Measurements from ENCODE around the gene ST6GALNAC6.

Gene ST6GALNAC6

DNA sequence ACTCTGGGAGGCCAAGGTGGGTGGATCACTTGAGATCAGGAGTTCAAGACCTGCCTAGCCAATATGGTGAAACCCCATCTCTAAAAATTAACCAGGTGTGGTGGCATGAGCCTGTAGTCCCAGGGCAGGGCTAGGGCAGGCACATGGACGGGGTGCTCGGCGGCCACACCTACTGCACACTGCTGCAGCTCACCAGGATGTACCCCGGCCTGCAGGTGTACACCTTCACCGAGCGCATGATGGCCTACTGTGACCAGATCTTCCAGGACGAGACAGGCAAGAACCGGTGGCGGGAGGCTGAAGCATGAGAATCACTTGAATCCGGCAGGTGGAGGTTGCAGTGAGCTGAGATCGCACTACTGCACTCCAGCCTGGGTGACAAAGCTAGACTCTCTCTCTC is 14.3 kb upstream of the ST6GALNAC6 start:
- peaks cover 60% of the 10 kb centered on the region for H3K36me3 Mint-ChIP-seq
- H3K4me1 Mint-ChIP-seq: peaks cover 55% of the 10 kb centered on the region
- H3K27ac Mint-ChIP-seq: no peak overlapping the region
- no peak overlapping the region for H3K4me3 Mint-ChIP-seq
- H3K9me3 Mint-ChIP-seq: no peaks in the 10 kb centered on the region
- DNase-seq (ENCODE audit: low spot score in 2 of 2) (no peak), ATAC-seq (no peak)

DNA sequence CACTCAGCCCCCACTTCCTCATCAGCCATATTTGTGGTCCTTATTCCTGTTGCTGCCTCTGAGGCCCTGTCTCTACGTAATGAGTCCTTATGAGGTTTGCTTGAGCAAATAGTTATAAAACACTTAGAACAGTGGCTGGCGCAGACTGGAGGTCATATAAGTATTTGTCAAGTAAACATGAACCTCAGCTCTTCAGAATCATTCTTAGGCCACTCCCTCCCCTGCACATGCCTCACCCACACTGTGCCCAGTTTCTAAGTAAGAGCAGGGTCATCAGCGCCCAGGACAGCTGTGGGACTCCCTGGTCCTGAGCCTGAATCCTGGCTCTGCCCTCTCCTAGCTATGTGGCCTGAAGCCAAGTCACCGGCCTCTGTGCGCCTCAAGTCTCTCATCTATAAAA is 13.5 kb upstream of the ST6GALNAC6 start:
- ATAC-seq (no peak), DNase-seq (ENCODE audit: low spot score in 2 of 2) (no peak)
- Mint-ChIP-seq H3K4me3 (no peak overlapping the region), H3K27ac (peak overlapping the region; percentile 77), H3K4me1 (peaks cover 47% of the 10 kb centered on the region), H3K36me3 (peaks cover 64% of the 10 kb centered on the region), H3K9me3 (no peaks in the 10 kb centered on the region)

DNA sequence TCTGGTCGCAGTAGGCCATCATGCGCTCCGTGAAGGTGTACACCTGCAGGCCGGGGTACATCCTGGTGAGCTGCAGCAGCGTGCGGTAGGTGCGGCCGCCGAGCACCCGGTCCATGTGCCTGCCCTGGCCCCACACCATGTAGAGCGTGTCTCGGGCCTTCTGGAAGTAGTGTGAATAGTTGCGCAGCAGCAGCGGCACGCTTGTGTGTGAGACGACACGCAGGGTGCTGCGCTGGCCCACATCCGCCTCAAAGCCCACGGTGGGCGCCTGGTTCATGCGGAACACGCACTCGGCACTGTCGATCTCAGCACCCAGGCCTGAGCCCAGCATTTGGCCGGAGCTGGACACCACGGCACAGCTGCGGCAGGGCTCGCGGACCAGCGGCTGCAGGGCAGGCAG is 12.9 kb upstream of the ST6GALNAC6 start:
- Mint-ChIP-seq H3K4me3 (no peak overlapping the region), H3K36me3 (peaks cover 64% of the 10 kb centered on the region), H3K4me1 (peaks cover 41% of the 10 kb centered on the region), H3K9me3 (no peaks in the 10 kb centered on the region), H3K27ac (peak overlapping the region; percentile 95)
- DNase-seq (ENCODE audit: low spot score in 2 of 2): no peak
- no peak for ATAC-seq

DNA sequence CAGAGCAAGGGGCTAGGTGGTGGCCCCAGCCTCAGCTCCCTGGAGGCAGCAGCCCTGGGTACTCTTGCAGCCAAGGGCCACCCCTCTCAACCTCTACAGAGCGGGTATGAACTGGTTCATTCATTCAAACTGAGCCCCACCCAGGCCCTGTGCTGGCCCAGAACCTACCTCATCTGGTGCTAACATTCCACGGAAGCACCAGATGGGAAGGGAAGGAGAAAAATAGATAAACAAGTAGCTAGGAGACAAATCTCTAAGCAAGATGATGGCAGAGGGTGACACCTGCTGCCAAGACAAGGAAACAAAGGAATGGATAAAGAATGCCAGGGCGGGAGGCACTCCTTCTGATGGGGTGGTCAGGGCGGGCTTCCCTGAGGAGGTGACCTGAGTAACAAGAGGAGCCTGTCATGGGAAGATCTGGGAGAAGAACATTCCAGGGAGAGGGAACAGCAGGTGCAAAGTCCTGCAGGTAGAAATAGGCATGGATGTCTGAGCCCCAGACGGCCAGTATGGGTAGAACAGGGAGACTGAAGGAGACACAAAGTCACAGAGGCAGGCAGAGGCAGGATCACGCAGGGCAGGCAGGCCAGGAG is 11.3 kb upstream of the ST6GALNAC6 start:
- Mint-ChIP-seq H3K36me3 (peaks cover 76% of the 10 kb centered on the region), H3K4me1 (peaks cover 48% of the 10 kb centered on the region), H3K9me3 (no peaks in the 10 kb centered on the region), H3K4me3 (peak overlapping the region; percentile 27), H3K27ac (peak overlapping the region; percentile 95)
- DNase-seq (ENCODE audit: low spot score in 2 of 2): no peak
- no peak for ATAC-seq

DNA sequence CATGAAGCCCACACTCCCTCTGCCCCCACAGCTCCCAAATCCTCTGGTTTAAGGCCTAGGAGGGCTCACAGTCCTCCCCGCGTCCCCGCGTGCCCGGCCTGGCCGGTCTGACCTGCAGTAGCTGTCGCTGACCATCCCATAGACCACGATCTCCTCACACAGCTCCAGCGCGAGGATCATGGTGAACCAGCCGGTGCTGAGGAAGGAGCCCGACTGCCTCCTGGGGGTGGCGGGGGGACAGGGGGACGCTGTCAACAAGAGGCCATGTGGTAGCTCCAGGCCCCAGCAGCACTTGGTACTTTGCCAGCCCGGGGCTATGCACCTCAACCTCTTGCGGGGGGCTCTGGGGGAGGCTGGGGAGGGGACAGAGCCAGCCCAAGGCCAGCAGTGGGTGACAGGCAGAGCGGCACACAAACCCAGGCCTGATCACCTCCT is 10.5 kb upstream of the ST6GALNAC6 start:
- Mint-ChIP-seq H3K36me3 (peaks cover 80% of the 10 kb centered on the region), H3K27ac (peak overlapping the region; percentile 95), H3K9me3 (no peaks in the 10 kb centered on the region), H3K4me1 (peaks cover 48% of the 10 kb centered on the region), H3K4me3 (no peak overlapping the region)
- no peak for DNase-seq (ENCODE audit: low spot score in 2 of 2)
- ATAC-seq: no peak

DNA sequence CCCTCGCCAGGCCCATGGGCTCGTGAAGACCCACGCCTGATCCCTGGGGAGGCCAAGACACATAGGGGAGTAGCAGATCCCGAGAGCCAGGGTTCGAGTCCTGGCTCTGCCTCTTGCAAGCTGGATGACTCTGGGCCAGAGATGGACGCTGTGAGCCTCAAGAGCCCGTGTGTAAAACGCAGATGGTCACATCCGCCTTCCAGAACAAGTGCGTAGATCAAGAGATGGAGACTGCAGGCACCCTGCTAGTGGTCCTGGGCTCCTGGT is 9.2 kb upstream of the ST6GALNAC6 start:
- Mint-ChIP-seq H3K36me3 (peaks cover 79% of the 10 kb centered on the region), H3K9me3 (no peaks in the 10 kb centered on the region), H3K27ac (peak overlapping the region; percentile 58), H3K4me1 (peaks cover 58% of the 10 kb centered on the region), H3K4me3 (no peak overlapping the region)
- no peak for DNase-seq (ENCODE audit: low spot score in 2 of 2)
- ATAC-seq: no peak

DNA sequence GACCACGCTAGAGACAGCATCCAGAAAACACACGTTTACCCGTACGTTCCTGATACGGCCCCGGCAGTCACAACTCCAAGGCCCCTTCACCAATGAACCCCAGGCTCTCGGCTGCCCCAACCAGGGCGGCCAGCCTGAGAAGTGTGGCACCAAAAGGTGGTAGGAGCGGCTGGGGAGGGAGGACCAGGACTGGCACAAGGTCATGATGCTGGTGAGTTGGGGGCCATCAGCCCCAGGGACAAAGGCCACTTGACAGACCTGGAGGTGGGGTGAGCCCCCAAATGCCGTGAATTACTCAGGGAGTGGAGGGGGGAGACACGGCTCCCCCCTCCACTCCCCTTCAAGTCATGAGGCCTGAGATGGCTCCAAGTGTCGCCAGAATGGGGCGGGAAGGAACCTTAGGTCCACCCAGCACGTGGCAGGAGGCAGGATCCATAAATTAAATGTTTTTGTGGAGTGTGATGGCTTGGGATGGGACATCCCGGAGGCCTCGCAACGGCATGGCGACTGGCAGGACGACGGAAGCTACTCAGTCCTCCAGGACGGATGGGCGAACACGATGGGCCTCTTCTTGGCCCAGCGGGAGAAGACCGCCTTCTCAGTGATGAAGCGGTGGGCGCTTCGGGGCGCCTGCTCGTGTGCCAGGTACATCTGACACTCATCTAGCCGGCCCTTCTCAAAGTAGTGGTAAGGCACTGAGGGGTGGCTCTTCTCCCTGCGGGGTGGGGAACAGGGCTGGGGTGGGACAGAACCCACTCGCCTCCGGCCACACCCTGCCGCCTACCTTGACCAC is 8.7 kb upstream of the ST6GALNAC6 start:
- Mint-ChIP-seq H3K9me3 (no peaks in the 10 kb centered on the region), H3K27ac (peak overlapping the region; percentile 58), H3K36me3 (peaks cover 79% of the 10 kb centered on the region), H3K4me3 (no peak overlapping the region), H3K4me1 (peaks cover 60% of the 10 kb centered on the region)
- ATAC-seq (no peak), DNase-seq (ENCODE audit: low spot score in 2 of 2) (no peak)

DNA sequence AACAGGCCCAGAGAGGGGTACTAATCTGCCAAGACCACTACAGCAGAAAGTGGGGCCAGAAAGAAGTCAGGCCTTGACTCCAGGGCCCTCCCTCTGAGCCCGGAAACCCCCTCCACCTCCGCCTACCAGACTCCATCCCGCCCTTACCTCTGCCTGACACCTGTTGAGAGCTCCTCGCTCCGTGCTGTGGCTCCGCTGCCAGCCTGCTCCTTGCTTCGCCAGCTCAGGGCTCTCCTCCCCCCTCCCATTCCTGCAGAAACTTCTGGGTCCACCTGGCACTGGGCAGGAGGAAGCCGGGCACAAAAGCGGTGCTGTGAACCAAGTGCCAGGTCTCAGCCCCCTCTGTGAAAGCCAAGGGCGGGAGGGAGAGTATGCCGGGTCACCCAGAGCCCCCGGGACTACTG is 6.4 kb upstream of the ST6GALNAC6 start:
- peak overlapping the region; percentile 92 for H3K4me3 Mint-ChIP-seq
- DNase-seq (ENCODE audit: low spot score in 2 of 2): peak in 1 of 2 donors; percentile 74
- peak overlapping the region; percentile 99 for H3K27ac Mint-ChIP-seq
- H3K9me3 Mint-ChIP-seq: no peaks in the 10 kb centered on the region
- H3K36me3 Mint-ChIP-seq: peaks cover 66% of the 10 kb centered on the region
- ATAC-seq: peak; percentile 61
- peaks cover 48% of the 10 kb centered on the region for H3K4me1 Mint-ChIP-seq

DNA sequence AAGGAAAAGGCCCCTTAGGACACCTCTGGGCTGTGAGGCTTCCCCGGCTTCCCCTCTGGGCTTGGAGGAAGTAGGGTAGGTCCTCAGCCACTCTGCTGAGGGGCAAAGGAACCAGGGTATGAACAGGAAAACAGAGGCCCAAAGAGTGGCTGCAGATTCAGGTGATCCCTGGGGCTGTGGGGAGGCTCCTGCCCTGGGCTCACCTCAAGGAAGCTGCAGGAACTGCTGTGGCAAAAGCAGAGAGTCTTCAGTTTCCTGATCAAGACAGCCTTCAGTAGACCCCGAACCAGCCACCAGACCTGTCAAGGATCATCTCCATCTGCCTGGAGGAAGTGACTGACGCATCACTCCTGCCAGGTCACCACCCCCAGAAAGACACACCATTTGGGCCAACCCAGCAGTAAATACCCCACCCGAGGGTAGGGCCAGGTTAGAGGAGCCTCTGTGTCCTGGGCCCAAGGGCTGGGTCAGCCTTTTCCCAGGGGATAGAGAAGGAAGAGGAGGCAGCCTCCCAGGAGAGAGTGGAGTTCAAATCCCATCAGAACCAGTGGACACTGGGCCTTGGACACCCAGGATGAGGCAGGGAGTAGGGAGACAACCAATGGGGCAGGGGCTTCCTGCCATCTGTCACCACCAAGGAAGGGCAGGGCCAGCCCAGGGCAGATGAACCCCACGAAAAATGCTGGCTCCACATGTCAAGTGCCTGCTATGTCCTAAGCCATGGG is 5.8 kb upstream of the ST6GALNAC6 start:
- ATAC-seq (peak; percentile 70), DNase-seq (ENCODE audit: low spot score in 2 of 2) (peak in 1 of 2 donors; percentile 76)
- peaks cover 43% of the 10 kb centered on the region for H3K4me1 Mint-ChIP-seq
- H3K4me3 Mint-ChIP-seq: peak overlapping the region; percentile 92
- peak overlapping the region; percentile 99 for H3K27ac Mint-ChIP-seq
- peaks cover 65% of the 10 kb centered on the region for H3K36me3 Mint-ChIP-seq
- H3K9me3 Mint-ChIP-seq: no peaks in the 10 kb centered on the region

DNA sequence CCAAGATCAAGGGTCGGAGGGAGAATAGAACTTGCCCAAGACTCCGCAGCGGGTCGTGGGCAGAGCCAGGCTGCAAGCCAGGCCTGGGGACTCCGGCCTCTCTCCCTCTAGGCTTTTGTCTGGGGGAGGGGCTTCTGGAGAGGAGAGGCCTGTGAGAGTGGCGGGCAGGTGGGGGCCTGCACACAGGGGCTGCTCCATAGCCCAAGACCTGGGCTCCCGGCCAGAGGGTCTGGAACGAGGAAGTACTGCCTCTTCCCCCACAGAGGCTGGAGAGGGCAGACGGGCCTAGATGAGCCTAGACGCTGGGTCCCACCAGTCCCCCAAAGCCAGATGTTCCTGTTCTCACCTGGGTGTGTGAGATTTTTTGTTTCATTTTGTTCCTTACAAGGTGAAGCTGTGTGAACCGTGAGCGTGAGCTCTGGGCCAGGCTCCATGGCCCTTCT is 5.2 kb upstream of the ST6GALNAC6 start:
- no peaks in the 10 kb centered on the region for H3K9me3 Mint-ChIP-seq
- H3K4me3 Mint-ChIP-seq: peak overlapping the region; percentile 92
- ATAC-seq (peak; percentile 1), DNase-seq (ENCODE audit: low spot score in 2 of 2) (peak in 1 of 2 donors; percentile 58)
- H3K36me3 Mint-ChIP-seq: peaks cover 66% of the 10 kb centered on the region
- peaks cover 43% of the 10 kb centered on the region for H3K4me1 Mint-ChIP-seq
- peak overlapping the region; percentile 99 for H3K27ac Mint-ChIP-seq

DNA sequence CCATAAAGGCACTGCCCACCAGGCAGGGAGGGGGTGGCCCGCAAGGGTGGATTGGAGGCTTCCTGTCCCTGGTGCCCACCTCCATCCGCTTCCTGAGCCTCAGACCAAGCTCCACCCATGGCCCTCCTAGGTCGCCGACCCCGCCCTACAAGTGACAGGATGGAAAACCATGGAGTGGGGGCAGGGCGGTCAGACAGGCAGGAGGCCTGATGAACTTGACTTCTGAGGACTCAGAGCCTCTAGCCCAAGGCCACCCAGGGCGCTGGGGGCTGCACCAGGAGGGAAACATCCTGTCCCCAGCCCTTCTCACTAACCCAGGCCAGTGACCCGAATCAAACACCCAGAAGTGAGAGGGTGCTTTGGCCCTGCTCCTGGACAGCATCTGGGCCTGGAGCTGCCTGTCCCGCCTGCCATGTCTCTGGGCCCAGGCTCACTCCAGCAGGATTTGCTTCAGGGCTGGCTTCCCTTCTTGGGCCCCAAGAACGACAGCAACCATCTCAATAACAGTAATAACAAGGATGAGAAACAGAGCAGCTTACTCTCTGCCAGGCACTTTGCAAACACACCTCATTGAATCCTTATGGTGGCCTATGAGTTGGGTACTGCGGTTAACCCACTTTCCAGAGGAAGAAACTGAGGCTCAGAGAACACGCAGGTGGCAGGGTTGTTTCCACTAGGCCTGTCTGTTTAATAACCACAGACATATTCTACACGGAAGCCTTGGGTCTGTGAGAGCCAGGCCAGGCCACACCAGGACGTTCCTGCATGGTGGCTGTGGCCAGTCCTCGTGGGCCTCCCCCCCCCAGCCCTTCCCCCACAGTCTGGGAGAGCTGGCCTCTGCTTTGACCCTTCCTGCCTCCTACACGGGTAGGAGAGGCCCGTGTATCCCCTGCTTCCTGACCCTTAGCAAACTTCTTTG is 4.4 kb upstream of the ST6GALNAC6 start:
- DNase-seq (ENCODE audit: low spot score in 2 of 2): peak; percentile 66 to 90
- H3K4me1 Mint-ChIP-seq: peaks cover 43% of the 10 kb centered on the region

DNA sequence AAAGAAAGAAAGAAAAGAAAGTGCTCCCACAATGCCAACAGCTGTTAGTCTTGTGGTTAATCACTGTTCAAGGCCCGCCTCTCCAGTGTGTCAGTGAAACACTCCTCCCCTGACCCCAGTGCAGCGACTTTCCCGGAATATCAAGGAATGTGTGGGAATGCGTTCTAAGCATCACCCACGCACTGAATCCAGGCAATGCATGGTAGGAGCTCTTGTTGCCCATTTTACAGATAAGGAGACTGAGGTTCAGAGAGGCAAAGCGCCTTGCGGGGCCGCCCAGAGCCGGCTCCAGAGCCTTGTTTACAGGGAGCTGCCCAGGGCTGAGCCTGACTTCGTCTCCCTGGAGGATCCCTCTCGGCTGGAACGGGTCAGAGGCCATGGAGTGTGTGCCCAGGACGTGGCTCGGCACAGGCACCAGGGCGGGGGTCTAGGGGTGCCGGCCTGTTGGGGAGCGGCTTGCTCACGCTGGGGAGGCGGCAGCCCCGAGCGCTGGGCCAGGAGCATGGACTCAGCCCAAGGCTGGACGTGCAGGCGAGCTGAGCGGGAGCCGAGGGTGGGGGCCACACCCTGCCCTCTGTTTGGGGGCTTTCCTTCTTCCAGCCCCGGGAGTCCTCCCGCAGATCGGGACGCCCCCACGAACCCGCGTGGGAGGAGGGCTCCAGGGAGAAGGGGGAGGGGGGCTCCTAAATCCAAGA is 823 bp downstream of the ST6GALNAC6 start:
- Mint-ChIP-seq H3K36me3 (peaks cover 76% of the 10 kb centered on the region), H3K9me3 (no peaks in the 10 kb centered on the region), H3K27ac (peak overlapping the region; percentile 92), H3K4me1 (peaks cover 40% of the 10 kb centered on the region), H3K4me3 (peak overlapping the region; percentile 82)
- peak in 1 of 2 donors; percentile 71 for DNase-seq (ENCODE audit: low spot score in 2 of 2)
- ATAC-seq: peak; percentile 38

More for the DNA sequence above, 4.4 kb upstream of the ST6GALNAC6 start:
- peak overlapping the region; percentile 92 for H3K4me3 Mint-ChIP-seq
- H3K27ac Mint-ChIP-seq: peak overlapping the region; percentile 99
- H3K9me3 Mint-ChIP-seq: no peaks in the 10 kb centered on the region
- H3K36me3 Mint-ChIP-seq: peaks cover 65% of the 10 kb centered on the region
- peak; percentile 58 for ATAC-seq

DNA sequence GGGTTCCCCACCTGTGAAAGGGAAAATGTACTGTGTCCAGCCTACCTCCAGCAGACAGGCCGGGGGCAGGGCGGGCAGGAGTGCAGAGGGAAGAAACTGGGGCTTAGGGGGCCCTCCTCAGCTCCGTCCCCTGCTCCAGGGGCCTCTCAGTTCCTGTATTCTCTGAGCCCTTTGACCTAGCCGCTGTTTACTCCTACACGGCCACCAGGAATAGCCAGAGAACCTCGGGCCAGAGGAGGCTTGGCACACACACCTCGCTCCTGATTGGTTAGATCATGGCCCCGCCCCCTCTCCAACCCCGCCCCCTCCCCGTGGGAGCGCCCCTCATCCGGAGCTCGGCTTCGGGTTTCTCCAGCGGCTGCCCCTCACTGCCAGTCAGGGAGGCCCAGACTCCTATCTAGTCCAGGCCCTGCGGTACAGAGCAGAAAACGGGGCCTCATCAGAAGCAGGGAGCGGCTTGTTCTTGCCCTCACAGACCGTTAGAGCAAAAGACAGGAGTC is 2.2 kb downstream of the ST6GALNAC6 start:
- DNase-seq (ENCODE audit: low spot score in 2 of 2): no peak
- H3K27ac Mint-ChIP-seq: no peak overlapping the region
- H3K4me1 Mint-ChIP-seq: peaks cover 49% of the 10 kb centered on the region
- H3K9me3 Mint-ChIP-seq: no peaks in the 10 kb centered on the region
- H3K4me3 Mint-ChIP-seq: peak overlapping the region; percentile 82
- H3K36me3 Mint-ChIP-seq: peaks cover 81% of the 10 kb centered on the region
- ATAC-seq: peak; percentile 14
